ENCODE results near the gene NEGR1.

DNA sequence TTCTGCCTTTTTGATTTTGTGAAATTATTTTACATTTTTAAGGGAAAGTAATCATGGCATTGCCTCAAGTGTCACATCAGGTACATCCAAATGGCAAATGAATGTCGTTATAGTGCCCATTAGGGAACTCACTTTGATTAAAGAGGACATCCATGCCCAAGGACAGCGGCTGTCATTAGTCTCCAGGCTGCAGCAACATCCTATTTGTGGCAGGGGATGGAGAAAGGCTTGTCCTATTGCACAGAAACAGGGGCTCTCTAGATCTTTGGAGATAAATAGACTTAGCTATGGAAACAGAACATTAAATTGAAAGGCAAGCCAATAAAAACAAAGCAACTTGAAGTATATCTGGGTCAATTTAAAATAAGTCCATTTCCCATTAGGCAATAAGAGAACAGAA, 439.3 kb downstream of the NEGR1 start:
- TF ChIP-seq, protein P1, sequence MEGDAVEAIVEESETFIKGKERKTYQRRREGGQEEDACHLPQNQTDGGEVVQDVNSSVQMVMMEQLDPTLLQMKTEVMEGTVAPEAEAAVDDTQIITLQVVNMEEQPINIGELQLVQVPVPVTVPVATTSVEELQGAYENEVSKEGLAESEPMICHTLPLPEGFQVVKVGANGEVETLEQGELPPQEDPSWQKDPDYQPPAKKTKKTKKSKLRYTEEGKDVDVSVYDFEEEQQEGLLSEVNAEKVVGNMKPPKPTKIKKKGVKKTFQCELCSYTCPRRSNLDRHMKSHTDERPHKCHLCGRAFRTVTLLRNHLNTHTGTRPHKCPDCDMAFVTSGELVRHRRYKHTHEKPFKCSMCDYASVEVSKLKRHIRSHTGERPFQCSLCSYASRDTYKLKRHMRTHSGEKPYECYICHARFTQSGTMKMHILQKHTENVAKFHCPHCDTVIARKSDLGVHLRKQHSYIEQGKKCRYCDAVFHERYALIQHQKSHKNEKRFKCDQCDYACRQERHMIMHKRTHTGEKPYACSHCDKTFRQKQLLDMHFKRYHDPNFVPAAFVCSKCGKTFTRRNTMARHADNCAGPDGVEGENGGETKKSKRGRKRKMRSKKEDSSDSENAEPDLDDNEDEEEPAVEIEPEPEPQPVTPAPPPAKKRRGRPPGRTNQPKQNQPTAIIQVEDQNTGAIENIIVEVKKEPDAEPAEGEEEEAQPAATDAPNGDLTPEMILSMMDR (conservative IDR thresholded peaks at IDR 0.05; ENCODE audit: low read length) = no peak
- no peak for TF ChIP-seq EZH2phosphoT487 (IDR thresholded peaks at IDR 0.05; ENCODE audit: borderline replicate concordance)

All from Loucy (cell line).